Smooth muscle cell (in vitro differentiated cells): ENCODE data around the gene ACOXL. TPM values are rescaled to one million over a fixed set of nuclear protein-coding genes. Genes with fewer than 3 reads are reported as not detected.

Experiments used
- DNase-seq: peaks from one replicate; lab custom pipeline; 2025; ENCODE audit not compliant: unreplicated experiment; lab: John Stamatoyannopoulos, UW
- H2AFZ ChIP-seq: fragments of 200-600 bp; sonication (generic); 2 replicates; pipeline ENCODE4 v1.6.0; 2016; ENCODE audit warnings: antibody characterized with exemption, low read depth, mild to moderate bottlenecking
- H3F3A ChIP-seq: fragments of 200-600 bp; sonication (generic); 2 replicates; pipeline ENCODE4 v1.6.0; 2017; ENCODE audit warnings: antibody characterized with exemption, low read depth
- H3K27ac ChIP-seq: fragments of 200-600 bp; sonication (generic); 2 replicates; pipeline ENCODE4 v1.5.1; 2016; ENCODE audit warnings: low read depth, mild to moderate bottlenecking
- H3K27me3 ChIP-seq: fragments of 200-600 bp; sonication (generic); 2 replicates; pipeline ENCODE4 v1.6.1; 2016; ENCODE audit warnings: low read depth, mild to moderate bottlenecking
- H3K36me3 ChIP-seq: fragments of 200-600 bp; sonication (generic); 2 replicates; pipeline ENCODE4 v1.5.1; 2016; ENCODE audit warnings: low read depth
- H3K4me1 ChIP-seq: fragments of 200-600 bp; sonication (generic); 2 replicates; pipeline ENCODE4 v1.5.1; 2016; ENCODE audit warnings: low read depth
- H3K4me2 ChIP-seq: fragments of 200-600 bp; sonication (generic); 2 replicates; pipeline ENCODE4 v1.6.0; 2016; ENCODE audit warnings: mild to moderate bottlenecking
- H3K4me3 ChIP-seq: fragments of 200-600 bp; sonication (generic); 2 replicates; pipeline ENCODE4 v1.5.1; 2016; ENCODE audit warnings: mild to moderate bottlenecking
- H3K79me2 ChIP-seq: fragments of 200-600 bp; sonication (generic); 2 replicates; pipeline ENCODE4 v1.6.0; 2016; ENCODE audit warnings: low read depth, mild to moderate bottlenecking
- H3K9ac ChIP-seq: fragments of 200-600 bp; sonication (generic); 2 replicates; pipeline ENCODE4 v1.6.0; 2016; ENCODE audit warnings: low read depth
- H3K9me3 ChIP-seq: fragments of 200-600 bp; sonication (generic); replicated peaks from 2 replicates; pipeline ENCODE4 v1.5.1; 2016; ENCODE audit warnings: low read depth
- H4K20me1 ChIP-seq: fragments of 200-600 bp; sonication (generic); 2 replicates; pipeline ENCODE4 v1.6.0; 2016; ENCODE audit warnings: low read depth
- WGBS: methylation state at CpG from one replicate; pipeline ENCODE4 v1.1.7; 2016; ENCODE audit warnings: low lambda C conversion rate; 5-methylcytosine and 5-hydroxymethylcytosine counted together
- polyA plus RNA-seq: library from polyadenylated mRNA; unstranded; fragments of >200 nt; fragmentation: Nextera tagmentation; extraction: Ambion mirVana; gene quantifications from 2 replicates; pipeline ENCODE4 v1.2.1, GENCODE V29; 2016
- total RNA-seq: library from RNA; depleted of rRNA; stranded (reverse); fragments of >200 nt; gene quantifications from 2 replicates; pipeline ENCODE4 v1.2.3, GENCODE V29; 2014
- TF ChIP-seq, protein P1 (sequence below): fragments of 200-600 bp; sonication (generic); IDR thresholded peaks from 2 replicates; pipeline ENCODE4 v1.5.1; 2017; ENCODE audit warnings: borderline replicate concordance, mild to moderate bottlenecking, antibody characterized with exemption; ENCODE audit not compliant: insufficient read depth, poor library complexity, severe bottlenecking

Gene ACOXL
- total and polyA plus RNA-seq, 2 experiments from 2014 or later = not detected

DNA sequence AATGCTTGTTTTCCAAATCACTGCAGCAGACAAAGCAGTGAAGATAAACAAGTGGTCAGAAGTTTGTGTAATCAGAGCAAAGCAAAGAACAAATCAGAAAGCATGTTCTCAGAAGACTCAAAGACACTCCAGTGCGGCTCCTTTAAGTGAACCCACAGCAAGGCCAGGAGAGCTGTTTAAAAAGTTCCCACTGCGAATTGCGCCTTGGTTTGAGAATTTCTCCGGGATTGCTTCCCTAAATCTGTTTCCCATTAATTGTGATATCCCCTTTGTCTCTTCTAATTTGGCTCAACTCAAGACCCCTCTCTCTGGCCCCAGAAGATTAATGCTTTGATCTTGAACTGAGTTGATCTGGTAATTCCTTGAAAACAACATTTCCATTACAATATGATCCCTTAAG, 265.9 kb downstream of the ACOXL start:
- DNase-seq = no peak
- H2AFZ ChIP-seq = no peak overlapping the region
- TF ChIP-seq, protein P1, sequence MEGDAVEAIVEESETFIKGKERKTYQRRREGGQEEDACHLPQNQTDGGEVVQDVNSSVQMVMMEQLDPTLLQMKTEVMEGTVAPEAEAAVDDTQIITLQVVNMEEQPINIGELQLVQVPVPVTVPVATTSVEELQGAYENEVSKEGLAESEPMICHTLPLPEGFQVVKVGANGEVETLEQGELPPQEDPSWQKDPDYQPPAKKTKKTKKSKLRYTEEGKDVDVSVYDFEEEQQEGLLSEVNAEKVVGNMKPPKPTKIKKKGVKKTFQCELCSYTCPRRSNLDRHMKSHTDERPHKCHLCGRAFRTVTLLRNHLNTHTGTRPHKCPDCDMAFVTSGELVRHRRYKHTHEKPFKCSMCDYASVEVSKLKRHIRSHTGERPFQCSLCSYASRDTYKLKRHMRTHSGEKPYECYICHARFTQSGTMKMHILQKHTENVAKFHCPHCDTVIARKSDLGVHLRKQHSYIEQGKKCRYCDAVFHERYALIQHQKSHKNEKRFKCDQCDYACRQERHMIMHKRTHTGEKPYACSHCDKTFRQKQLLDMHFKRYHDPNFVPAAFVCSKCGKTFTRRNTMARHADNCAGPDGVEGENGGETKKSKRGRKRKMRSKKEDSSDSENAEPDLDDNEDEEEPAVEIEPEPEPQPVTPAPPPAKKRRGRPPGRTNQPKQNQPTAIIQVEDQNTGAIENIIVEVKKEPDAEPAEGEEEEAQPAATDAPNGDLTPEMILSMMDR = no peak

DNA sequence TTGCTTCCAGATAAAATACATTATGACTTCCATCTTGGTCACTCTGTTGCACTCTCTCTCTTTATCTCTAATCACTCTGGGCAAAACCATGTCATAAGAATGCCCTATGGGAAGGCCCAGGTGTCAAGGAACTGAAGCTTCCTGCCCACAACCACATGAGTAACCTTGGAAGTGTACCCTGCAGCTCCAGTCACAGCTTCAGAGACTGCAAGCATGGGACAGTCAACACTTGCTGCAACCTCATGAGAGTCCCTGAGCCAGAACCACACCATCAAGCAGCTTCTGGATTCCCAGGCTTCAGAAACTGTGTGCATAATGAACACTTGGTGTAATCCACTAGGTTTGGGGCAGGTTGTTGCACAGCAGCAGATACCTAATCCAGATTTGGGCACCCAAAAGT, 267.3 kb downstream of the ACOXL start:
- Histone ChIP-seq H2AFZ (no peak overlapping the region), H3K27me3 (no peaks in the 10 kb centered on the region), H3K4me2 (no peak overlapping the region), H3K36me3 (no peaks in the 10 kb centered on the region), H4K20me1 (no peaks in the 10 kb centered on the region), H3K27ac (no peak overlapping the region), H3F3A (no peaks in the 10 kb centered on the region), H3K4me1 (no peaks in the 10 kb centered on the region), H3K4me3 (no peak overlapping the region), H3K9ac (no peak overlapping the region), H3K79me2 (no peaks in the 10 kb centered on the region), H3K9me3 (no peaks in the 10 kb centered on the region)
- TF ChIP-seq, protein P1 = no peak
- no peak for DNase-seq

More for the DNA sequence above, 265.9 kb downstream of the ACOXL start:
- no peaks in the 10 kb centered on the region for H3K9me3 ChIP-seq
- no peak overlapping the region for H3K27ac ChIP-seq
- no peak overlapping the region for H3K4me3 ChIP-seq
- no peaks in the 10 kb centered on the region for H3K27me3 ChIP-seq
- H3K36me3 ChIP-seq = no peaks in the 10 kb centered on the region
- no peaks in the 10 kb centered on the region for H3K79me2 ChIP-seq
- H3K4me1 ChIP-seq = no peaks in the 10 kb centered on the region
- H4K20me1 ChIP-seq = no peaks in the 10 kb centered on the region
- no peak overlapping the region for H3K4me2 ChIP-seq
- no peaks in the 10 kb centered on the region for H3F3A ChIP-seq
- H3K9ac ChIP-seq = no peak overlapping the region
- 54% methylated on average over 4 of the region's 4 CpGs for WGBS

DNA sequence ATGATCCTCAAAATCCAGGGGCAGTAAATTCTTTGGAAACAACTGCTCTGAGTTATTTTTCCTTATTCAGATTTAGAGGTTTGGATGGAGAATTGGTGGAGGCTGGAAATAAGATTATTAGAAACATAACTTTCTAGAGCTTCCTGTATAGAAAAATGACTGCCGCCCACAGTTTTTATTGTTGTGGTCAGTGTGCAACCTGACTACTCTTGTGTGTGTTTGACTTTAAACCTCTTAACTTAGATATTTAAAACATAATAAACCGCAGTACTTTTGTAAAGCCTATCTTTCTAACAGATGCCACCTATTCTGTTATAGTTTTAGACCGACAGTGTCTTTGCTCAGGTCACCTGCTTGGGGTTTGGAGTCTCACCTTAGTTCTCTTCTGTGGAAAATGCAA, 272.9 kb downstream of the ACOXL start:
- WGBS = 93% methylated on average over 3 of the region's 3 CpGs
- Histone ChIP-seq H3K4me3 (no peak overlapping the region), H2AFZ (no peak overlapping the region), H3K4me2 (no peak overlapping the region), H3K9ac (no peak overlapping the region), H4K20me1 (no peaks in the 10 kb centered on the region), H3K36me3 (no peaks in the 10 kb centered on the region), H3K4me1 (no peaks in the 10 kb centered on the region), H3K27me3 (no peaks in the 10 kb centered on the region), H3K9me3 (peaks cover 4% of the 10 kb centered on the region), H3K79me2 (no peaks in the 10 kb centered on the region), H3K27ac (no peak overlapping the region), H3F3A (no peaks in the 10 kb centered on the region)
- TF ChIP-seq, protein P1 = no peak
- DNase-seq = no peak

DNA sequence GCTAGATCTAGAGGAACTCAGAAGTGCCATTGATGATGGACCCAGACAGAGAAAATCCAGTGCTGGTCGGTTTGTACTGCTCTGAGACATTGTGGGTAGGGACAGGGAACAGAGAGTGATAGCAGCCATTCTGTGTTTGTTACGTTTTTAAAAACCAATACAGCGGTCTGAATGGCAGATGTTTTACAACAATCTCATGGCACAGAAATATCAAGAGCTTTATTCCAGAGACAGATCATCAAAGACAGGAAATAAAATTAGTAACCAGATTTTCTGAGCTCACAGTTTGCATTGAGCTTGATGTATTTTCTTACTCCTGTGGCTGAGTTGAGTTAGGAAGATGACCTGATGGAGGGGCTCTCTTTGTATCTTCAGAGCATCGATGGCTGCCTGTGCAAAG, 273.4 kb downstream of the ACOXL start:
- TF ChIP-seq, protein P1 = no peak
- Histone ChIP-seq H3K4me1 (no peaks in the 10 kb centered on the region), H3K27ac (no peak overlapping the region), H2AFZ (no peak overlapping the region), H3K36me3 (no peaks in the 10 kb centered on the region), H3K9me3 (peaks cover 4% of the 10 kb centered on the region), H3K79me2 (no peaks in the 10 kb centered on the region), H3F3A (no peaks in the 10 kb centered on the region), H4K20me1 (no peaks in the 10 kb centered on the region), H3K4me3 (no peak overlapping the region), H3K27me3 (no peaks in the 10 kb centered on the region), H3K9ac (no peak overlapping the region), H3K4me2 (no peak overlapping the region)
- DNase-seq = no peak
- 93% methylated on average over 4 of the region's 4 CpGs for WGBS
